Brain pericyte (primary cell): ENCODE data around the gene MYO15B.

Source experiments
- DNase-seq: peaks from one replicate; pipeline ENCODE4 v3.0.0-alpha.2; 2012; ENCODE audit warnings: low read depth, low spot score

The MYO15B gene

GRCh38 chr17:75587675-75588595 lies at the start of gene MYO15B:
Gene MYO15B, plus strand, starts transcription at chr17:75587800. Its CDS starts 258 bp downstream, at chr17:75588058.
- DNase-seq: no peak

DNA sequence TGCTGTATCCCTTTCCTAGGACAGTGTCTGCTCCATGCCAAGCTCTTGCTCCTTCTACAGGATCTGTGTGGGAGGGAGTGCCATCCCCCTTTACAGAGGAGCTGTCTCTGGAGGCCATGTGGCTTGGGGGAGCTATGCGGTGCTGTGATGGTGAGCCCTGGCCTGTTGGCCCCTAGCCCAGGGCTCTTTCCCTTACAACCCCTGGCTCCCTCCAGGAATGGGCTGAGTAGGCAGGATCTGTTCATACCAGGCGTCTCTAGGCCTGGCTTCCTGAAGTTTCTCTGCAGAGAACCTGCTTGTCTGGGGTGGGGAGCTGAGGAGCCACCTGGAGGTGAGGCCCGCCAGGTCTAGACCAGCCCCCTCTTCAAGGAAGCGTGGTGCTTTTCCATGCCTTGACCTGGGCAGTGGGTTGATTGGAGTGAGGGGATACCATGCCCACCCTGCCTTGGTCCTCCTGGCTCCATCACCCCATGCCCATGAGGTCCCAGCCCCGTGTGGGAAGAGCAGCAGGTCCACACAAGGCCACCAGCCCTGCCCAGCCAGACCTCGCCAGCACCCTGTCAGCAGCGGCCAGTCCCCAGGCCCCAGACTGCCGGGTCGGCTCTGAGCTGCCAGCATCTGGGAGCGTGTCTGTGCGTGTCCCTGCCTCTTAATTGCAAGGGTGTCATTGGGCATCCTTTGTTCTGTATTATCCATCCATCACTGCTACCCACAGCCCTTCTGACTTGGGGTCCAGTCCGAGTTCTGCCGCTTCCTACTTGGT lies 47.5 kb upstream of the MYO15B start:
- DNase-seq: no peak

DNA sequence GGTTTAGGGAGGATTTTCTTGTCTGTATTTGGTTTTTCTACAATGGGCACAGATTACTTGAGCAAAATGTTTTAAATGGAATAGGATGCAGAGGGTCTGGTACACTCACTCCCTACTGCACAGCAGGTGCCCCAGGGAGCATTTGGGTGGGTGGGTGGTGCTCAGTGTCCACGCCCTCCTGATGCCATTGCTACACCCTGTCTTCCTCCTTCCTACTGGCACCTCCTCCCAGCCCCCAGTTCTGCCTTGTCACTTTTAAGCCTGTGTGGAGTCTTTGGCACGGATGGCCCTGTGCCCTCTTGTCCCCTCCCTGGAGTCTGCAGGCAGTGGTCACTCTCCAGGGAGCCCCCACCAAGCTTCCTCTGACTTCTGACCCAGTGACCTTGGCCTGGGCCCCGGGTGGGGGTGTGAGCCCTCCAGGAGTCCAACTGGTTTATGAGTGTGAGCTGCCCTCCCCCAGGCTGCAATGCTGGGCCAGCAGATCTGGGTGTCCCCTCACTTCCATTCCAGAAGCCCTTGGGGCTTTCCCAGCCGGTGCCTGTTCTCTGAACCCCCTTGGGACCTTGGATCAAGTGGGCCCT lies 46.6 kb upstream of the MYO15B start:
- DNase-seq: no peak

GRCh38 chr17:75542229-75542628 lies 45.4 kb upstream of the MYO15B start:
- no peak for DNase-seq

DNA sequence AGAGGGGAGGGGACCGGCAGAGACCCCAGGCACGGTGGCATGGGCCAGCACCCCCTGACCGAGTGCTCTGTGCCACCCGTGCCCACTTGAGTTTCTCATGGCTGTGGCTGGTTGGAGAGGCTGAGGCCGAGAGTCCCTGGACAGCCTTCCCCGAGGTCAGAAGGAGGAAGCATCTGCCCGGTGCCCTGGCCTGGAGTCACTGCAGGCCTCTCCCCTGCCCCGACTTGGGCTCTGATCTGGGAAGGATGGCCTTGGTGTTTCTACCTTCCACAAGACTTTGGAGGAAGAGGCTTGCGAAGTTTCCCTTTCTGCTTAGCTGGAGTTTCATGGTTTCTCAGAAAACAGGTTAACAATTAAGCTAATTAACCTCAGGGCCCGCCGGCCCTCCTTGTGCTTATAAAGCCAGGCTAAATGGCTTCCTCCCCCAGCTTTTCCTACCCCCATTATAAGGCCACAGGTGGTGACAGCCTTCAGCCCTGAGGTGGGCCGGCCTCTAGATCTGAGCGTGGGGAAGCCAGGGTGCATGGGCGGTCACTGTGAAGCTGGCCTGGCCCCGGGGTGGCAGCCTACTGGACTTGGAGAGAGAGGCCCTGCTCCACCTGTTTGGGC lies 44.8 kb upstream of the MYO15B start:
- no peak for DNase-seq

- DNase-seq: no peak
Measured at GRCh38 chr17:75544250-75544649, 43.4 kb upstream of the MYO15B start.

DNA sequence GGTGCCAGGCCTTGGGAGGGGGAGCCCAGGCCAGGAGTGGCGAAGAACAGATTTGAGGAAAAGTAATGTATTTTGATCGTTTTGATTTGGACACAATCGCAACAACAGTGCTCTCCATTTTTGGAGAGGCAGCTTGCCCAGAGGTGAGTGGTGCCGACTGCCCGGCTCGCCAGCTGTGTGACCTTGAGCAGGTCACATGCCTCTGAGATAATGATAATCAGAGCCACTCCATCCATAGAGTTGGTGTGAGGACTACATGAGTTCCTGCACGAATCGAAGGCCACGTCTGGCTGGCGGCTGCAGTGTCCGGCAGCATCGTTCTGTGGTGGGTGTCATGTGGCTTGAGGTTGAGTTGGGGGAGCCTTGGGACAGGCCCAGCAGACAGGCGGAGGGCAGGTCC lies 41.4 kb upstream of the MYO15B start:
- no peak for DNase-seq

- no peak for DNase-seq
Measured at GRCh38 chr17:75547091-75547490, 40.5 kb upstream of the MYO15B start.

- no peak for DNase-seq
Measured at GRCh38 chr17:75548813-75549212, 38.8 kb upstream of the MYO15B start.

DNA sequence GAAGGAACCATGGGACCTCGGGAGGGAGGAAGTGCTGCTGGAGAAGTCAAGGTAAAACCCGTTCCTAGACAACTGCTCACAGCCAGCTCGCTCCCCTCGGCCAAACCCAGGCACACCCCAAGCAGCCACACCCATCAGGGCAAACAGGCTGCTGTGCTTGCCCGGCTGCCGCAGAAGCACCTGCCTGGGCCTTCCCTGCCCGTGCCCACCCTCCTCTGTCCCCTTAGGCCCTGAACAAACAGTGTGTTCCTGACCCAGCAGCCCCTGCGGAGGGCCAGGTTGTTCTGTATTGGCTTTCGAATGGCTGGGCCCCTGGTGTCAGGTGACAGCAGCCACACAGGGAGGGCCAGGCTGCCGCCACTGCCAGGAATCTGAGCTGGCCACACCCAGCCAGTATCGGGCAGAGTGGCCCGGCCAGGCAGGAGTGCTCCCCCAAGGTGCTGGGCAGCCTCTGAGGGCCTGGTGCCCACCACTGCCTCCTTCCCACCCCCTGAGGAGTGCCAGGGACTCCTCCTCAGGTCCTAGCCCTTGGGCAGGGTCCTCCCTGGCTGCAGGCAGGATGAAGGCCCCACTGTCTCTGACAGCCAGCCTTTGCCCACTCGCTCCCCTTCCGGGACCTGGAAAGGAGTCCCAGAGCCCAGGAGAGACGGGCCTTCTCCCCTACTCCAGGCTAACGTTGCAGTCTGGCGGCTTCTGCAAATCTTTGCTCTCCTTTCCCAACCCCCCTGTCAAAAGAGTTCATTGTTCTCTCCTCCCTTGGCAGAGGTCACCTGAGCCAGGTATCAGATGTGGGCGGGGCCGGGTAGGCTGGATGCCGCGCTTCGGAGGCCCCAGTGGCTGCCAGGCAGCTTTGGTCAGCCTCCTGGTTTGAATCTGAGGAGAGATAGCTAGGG lies 38.1 kb upstream of the MYO15B start:
- no peak for DNase-seq

GRCh38 chr17:75550139-75550465 lies 37.5 kb upstream of the MYO15B start:
- no peak for DNase-seq

- no peak for DNase-seq
Measured at GRCh38 chr17:75551266-75551665, 36.3 kb upstream of the MYO15B start.

DNA sequence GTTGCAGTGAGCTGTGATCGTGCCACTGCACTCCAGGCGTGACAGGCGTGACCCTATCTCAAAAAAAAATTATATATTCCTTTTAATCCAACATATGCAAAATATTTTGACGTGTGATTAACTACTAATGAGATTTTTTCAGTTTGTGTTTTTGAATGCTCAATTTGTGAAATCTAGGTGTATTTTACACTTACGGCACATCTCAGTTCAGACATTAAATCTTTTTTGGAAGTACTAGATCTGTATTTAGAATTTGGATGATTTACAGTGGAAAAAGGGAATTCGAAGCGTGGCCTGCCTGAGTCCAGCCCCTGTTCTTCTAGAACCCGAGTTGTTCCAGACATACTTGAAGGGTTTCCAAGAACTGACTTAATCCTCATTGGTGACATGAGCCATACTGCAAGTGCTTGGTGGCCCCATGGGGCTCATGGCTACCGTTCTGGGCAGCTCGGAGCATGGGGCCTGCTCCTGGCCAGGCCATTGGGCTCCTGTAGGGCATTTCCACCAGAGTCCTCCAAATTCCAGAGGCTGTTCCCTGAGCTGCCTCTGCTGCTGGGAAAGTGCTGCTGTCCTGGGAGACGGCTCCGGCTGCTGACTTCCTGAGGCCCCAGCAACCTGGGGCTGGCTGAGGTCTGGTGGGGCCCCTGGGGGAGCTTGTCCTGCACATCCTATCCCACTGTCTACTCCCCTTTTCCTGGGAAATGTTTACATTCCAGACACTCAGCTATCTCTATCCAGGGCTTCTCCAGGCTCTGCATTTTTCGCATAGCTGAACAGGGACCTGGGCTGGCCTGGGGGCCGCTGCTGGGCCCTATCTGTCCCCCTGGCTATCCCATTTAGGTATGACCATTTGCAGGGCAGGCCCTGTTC lies 34.9 kb upstream of the MYO15B start:
- DNase-seq: no peak

- DNase-seq: no peak
Measured at GRCh38 chr17:75553295-75554110, 34.1 kb upstream of the MYO15B start.

GRCh38 chr17:75555679-75556153 lies 31.9 kb upstream of the MYO15B start:
- DNase-seq: no peak

DNA sequence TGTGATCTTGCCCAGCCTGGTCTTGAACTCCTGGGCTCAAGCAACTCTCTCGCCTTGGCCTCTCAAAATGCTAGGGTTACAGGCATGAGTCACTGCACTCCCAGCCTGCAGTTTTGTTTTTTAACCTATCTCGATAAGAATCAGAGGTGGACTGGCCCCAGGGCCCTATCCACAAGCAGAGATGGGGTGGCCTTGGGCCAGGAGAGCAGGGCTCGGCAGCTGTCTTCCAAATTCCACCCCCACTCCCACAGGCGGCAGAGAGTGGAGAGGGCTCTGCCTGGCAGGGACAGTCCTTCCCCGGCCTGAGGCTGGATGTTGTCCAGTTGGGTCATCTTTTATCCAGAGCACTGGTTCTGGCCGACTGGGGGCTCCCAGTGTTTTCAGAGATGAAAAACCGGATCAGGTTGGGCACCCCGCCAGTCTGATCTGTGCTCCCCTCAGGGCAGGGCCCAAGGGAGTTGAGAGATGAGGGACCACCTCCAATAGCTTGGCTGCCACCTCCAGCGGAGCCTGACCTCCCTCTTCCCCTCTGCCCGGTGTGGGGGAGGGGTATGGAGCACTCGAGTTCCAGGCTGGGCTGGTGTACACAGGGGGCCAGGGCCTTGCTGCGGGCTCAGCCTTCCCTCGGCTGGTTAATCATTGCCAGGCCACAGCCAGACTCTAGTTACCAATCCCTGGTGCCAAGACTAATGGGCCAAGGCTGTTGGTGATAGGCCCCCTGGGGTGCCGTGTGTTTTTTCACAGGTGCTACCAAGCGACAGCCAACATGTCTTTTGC lies 30.3 kb upstream of the MYO15B start:
- DNase-seq: no peak

DNA sequence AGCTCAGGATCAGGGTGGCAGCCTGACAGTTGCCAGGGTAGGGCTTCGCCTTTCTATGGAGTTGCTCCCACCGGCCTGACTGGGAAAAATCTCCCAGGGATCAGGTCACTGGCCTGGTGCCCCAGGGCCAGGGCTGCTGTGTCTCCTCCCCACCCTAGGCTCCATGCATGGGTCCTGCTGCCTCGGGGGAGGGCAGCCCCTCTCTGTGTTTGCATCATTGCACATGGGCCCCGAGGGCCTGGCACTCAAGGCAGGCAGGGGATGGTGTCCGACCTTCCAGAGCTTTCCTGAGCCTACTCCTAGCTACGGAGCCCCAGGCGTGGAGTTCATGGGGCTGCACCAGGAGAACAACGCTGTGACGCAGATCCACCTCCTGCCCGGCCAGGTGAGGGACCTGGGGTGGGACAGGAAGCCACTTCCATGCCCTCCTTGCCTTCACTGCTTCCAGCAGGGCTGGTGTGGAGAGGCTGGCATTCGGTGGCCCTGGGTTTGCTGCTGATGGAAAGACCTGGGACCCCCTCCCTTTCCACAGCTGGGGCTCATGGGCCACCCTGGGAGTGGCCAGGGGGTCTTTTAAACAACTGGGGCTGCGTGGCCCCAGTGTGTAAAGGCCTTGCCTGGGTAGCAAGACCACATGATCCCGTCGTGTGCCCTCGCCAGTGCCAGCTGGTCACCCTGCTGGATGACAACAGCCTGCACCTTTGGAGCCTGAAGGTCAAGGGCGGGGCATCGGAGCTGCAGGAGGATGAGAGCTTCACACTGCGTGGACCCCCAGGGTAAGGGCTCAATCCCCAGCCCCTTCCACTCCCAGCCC lies 29.5 kb upstream of the MYO15B start:
- no peak for DNase-seq
